HPDE6-E6E7 (cell line): ENCODE measurements around the gene MAP3K4.
A peak's percentile ranks its signal among the peaks of the same experiment; 100 is the strongest.
"Not testable (repeated sequence)": the region's sequence is repeated elsewhere in the genome, so short reads cannot be mapped to it uniquely, and the experiment has no call there.

Experiments used
- DNase-seq: peaks from one replicate; pipeline ENCODE4 v3.0.0; 2011; ENCODE audit warnings: missing footprints; ENCODE audit errors: extremely low spot score

Gene MAP3K4

DNA sequence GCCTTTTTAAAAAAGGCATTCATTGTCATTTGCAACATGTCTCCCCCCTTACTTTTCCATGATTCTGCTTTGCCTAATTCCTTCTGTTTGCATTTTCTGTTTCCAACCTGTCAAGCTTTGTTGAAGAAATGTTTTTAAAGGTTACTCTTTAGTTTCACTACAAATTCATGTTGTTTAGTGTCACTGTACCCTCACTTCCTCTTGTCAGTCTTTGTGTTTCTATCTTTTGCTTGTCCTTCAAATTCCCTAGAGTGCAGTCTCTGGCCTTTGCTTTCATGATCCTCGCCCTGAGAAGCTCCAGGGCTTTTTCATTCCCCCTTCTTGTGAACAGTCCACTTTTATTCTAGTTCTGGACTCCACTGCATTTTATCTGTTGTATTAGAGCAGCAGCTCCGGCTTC, 90.6 kb downstream of the MAP3K4 start:
- DNase-seq = no peak

DNA sequence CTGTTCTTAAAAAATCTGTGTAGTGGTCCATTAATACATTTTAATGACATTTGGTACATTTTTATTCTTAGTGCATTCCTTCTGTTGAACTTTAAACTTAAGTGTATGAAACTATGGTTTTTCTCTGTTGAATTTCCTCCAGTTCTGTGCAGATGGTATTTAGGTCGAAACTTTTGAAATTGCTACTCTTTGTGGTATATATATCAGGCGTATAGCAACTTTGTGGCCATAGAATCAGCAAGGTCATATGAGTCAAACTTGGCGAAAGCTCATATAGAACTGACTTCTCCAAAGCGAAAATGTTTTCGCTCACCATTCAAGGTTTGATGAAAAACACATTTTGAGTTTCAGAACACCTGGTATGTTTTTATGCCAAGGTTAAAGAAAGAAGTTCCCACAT, 93.7 kb downstream of the MAP3K4 start:
- DNase-seq = no peak

DNA sequence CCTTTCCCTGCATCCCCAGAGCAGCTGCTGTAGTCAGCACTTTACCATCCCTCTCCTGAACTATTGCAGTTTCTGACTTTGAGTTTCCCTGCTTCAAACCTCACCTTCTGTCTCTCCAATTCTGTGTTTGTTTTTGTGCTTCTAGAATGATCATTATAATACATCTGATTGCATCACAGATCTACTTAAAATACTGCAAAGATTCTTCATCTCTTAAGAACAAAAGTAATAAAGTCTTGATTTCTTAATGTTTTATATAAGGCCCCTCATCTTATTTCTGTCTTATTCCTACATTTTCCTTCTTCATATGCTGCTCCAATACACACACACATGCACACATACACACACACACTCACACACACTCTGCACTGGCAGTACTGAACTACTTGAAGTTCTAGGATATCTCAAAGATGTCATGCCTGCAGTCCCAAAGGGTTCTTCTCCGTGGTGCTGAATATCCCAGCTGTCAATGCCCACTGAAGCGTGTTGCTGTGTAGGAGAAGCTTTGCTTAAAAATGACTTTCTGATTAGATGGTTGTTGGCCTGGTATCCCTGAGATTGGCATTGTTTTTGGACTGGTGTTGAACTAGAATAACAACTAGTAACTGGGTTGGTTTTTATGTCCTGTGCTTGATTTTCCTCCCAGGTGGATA, 97.2 kb downstream of the MAP3K4 start:
- no peak for DNase-seq

DNA sequence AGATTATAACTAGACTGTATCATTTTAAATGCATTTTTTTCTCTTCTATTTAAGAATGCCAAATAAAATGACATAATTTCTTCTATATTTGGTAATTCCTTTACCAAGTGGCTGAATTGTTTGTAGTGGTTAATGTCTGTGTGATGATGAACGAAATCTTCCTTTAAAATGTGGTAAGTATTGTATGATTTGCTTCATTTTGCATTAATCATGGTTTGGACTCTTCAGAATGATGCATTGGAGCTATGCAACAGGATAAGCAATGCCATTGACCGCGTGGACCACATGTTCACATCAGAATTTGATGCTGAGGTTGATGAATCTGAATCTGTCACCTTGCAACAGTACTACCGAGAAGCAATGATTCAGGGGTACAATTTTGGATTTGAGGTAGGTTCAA, 99.6 kb downstream of the MAP3K4 start:
- no peak for DNase-seq

DNA sequence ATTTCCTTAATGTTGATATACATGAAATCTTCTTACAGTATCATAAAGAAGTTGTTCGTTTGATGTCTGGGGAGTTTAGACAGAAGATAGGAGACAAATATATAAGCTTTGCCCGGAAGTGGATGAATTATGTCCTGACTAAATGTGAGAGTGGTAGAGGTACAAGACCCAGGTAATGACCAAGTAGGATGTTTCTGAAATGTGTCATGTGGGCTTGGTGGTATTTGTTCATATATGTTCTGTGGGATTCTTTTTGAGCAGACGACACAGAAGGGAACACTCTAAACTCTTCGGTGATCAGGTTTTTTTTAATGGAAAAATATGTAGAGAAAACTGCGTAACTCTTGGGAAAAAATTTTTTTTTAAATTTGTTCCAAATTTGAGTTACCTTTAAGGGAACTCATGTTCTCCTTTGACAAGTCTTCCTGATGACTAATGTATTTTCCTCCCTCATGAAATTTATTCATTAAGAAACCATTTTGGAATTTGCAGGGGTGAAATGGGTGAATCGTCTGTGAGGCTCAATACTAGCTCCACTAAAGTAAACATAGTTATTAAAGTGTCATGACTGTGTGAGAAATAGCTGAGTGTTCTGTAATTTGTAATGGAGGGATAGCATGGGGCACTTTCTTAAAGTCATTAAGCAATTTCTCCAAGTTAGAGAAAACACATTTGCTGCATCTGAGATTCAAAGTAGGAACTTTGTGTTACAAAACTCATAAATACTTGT, 100.6 kb downstream of the MAP3K4 start:
- DNase-seq = no peak

DNA sequence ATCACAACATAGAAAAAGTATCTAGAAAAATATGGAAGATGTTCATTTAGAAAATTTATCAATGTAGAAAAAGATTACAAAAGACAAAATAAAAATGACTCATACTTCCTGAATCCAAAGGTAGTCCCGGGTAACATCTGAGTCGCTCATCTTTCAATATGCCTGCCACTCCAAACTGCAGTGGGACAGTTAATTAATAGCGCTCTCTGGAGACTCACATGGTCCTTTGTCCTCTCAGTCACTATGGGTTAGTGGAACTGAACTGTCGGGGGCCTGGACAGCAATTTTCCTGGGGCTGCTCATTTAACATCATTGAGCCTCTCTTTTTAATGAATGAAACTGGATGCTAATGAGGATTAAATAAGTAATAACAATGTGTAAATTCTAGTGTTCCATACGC, 103.4 kb downstream of the MAP3K4 start:
- peak; percentile 25 for DNase-seq

DNA sequence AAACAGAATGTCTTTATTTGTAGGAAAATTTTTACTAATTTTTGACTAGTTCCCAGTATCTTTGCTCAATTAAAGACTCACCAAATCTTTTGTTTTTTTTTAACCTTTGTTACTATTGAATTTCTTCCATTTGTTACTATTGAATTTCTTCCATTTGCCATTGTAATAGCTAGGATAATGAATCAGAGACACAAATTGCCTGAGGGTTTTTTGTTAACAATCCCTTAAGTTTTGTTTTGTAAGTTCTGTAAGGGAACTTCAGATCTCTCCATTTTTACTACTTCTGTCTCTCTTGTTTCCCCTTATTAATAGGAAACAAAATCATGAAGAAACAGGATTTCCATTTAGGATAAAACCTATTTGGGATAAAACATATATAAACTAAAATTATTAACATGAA, 104.3 kb downstream of the MAP3K4 start:
- no peak for DNase-seq

DNA sequence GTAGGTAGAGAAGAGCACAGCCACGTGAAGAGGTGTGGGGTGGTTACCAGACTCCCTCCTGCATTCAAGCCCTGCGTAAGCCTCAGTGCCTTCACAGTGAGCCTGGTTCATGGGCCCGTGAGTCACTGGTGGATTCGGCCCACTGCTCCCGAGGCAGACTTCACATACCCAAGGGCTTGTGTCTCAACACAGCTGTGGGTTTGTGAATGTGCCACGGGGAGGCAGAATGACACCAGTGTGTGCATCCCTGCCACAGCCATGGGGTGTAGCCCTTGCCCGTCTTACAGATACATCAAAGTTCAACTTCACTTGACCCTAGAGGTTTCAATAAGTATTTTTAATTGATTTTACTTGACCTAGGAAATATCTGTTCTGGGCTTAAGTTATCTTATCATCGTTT, 108.5 kb downstream of the MAP3K4 start:
- DNase-seq = no peak

DNA sequence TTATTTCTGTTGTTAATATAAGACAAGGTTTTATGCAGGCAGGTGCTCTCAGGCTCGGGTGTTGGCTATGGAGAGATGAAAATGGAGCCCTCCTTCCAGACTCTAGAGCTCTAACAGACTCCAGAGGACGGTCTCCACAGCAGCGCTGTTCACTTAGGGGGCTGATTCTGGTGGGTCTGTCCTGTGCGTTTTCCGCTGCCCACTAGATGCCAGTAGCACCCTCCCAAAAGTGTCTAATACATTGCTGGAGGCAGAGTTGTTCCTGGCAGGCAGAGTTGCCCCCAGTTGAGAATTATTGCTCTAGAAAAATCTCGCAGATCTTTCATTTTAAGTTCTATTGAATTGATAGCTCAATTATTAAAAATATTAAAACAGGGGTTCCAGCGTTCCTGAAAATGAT, 109.9 kb downstream of the MAP3K4 start:
- no peak for DNase-seq

DNA sequence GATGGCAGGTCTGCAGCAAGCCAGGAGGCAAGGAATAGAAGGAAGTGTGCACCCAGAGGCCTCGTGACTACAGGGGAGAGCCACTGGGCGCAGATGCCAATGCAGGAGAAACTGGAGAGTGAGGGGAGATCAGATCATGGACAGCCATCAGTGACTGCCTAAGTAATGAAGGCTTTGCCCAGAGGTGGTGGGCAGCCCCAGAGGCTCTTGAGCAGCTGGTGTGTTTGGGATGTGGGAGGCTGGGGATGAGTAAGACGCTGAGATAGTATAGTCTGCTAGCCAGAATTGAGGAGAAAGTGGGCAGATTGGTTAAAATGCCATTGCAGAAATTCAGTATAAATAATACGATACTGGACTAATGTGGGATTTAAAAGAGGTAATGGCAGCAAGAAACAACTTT, 111.9 kb downstream of the MAP3K4 start:
- no peak for DNase-seq

DNA sequence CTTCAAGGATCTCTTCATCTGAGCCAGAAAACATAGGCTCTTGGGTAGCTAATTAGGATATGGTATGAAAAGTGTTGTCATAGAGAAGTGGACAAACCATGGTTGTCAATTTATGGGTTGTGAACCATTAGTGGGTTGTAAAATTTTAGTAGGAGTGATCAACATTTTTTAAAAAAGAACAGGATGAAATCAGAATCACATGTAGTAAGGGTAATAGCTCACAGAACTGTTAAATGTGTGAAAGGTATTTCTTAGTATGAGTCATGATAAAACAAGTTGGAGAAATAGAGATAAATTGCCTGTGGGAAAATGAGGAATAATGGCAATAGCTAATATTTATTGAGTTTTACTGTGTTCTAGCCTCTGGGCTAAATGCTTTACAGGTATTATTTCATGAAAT, 113.4 kb downstream of the MAP3K4 start:
- no peak for DNase-seq

DNA sequence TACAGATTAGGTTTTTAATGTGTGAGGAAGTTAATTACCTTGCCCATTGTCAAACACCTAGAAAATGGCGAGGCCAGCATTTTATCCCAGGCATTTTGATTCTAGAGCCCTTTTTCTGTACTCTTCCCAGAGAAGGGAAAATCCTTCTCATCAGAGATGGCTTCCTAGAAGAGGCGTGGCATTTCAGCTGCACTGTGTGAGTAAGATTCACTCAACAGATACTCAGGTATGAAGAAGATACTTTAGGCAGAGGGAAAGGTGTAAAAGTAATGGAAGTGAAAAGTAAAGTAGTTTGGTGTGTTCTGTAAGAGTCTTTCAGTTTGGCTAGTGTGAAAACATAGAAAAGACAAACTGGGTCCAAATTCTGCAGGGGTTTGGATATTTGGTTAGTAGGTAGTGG, 113.8 kb downstream of the MAP3K4 start:
- DNase-seq = no peak

DNA sequence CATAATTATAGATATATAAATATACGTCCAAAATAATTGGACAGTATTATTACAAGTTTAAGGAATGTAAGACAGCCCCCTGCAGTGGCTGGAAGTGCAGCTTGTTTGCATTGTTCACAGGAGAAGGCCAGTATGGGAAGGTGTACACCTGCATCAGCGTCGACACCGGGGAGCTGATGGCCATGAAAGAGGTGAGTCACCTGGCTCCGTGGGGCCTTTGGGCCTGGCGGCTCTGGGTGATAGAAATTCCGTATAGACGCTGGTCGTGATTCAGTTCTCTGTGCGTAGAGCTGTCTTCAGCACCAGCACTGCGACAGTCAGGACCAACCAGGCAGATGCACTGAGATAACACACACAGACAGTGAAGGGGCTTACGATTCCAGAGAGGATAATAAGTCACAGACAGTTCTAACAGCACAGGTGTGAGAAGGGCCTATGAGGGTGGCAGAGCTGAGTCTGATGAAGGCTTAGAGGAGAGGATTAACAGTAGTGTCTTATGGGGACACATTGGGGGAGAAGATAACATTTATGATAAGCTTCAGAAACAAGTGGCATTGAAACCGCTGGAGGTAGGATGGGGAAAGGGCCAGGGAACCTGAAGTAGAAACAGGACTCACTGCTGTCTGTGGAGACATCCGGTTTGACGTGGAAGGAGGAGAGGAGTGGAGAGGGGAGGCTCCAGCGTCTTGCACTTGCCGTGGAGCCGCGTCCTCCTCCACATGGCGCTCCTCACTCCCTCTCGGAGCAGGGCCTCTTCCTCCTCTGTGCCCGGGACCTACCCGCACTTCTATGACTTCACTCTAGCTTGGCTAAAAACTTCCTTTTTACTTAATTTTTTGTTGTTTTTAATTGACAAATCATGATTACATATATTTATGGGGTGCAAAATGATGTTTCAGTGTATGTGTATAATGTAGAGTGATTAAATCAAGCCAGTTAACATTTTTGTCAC, 116.5 kb downstream of the MAP3K4 start:
- DNase-seq = no peak

DNA sequence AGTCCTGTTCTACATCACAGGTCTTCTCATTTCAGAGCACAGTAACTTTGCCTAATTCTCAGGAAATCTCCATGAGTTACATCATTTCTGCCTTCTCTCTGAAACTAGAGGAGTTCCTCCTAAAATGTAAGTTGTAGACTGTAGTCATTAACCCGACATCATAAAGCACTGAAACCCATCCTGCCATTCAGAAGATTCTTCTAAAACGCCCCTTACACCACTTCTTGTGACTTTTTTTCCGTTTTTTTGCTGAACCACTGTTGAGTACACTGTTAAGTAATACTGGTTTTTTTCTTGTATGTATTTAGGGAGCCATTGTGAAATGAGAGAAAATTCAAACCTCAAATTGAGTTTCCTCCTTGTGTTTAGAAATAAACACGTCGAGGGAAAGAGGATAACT, 117.3 kb downstream of the MAP3K4 start:
- DNase-seq = no peak

DNA sequence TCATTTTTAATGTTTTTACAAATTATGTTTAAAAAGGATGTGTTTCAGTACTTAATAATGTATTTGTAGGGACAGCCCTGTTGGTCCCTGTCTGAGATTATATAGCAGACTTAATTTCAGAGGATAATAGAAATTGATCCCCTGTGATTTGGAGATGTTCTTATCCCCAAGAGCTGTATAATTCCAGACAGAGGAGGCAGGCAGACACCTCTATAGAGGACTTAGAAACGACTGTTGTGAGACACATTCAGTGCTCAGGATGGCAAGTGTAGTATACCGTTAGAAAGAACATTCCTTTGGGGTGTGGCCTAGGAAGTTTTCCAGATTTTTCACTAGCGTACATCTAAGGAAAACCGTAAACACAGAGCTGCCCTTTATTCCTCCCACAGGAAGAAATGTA, 117.8 kb downstream of the MAP3K4 start:
- DNase-seq = no peak

DNA sequence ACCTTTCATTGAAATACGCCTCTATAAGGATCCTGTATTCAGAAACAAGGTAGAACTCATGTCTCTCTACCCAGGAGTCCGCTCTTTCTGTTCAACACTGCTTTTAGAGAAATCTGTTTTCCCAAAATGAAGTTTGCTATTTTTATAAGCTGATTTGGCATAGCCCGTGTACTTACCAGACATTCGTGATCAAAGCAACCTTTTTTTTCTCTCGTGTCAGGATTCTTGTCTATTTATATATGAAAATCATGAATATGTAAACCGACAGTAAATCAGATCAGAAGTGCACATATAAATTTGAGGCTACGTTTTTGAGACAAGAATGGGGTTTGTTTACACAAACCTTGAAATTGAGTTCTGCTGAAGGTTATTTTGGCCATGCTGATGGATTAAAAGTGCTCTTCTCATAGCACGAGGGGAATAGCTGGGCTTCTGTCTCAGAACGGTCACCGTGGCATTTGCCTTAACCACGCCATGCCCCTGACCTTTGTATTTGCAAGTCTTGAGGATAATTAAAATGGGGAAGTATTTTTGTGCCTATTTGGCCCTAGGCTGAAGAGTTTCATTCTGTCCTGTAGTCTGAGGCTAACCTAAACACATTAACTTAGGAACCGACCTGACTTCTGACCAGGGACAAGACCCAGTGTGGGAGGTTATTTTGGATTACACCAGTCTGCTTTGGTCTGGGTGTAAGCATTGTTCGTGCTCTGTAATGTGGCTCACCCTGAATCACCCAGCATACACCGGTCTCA, 118.6 kb downstream of the MAP3K4 start:
- DNase-seq = no peak

DNA sequence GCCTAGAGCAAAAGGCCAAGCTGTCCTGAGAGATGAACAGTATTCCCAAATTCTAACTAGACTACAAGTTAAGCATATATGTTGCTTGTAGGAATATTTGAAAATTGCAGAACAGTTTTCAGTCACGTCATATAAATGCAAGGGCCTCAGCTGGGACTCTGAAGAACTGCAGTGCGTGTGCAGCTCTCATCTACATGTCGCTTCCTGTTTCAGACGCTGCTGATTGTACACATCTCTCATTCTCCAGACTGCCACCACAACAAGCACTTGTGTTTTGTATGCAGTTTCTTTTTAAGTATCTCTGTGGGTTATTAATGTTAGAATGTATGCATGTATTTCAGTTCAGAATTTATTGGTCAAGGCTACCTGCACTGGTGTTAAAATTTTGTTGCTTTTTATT, 119.7 kb downstream of the MAP3K4 start:
- DNase-seq = no peak

DNA sequence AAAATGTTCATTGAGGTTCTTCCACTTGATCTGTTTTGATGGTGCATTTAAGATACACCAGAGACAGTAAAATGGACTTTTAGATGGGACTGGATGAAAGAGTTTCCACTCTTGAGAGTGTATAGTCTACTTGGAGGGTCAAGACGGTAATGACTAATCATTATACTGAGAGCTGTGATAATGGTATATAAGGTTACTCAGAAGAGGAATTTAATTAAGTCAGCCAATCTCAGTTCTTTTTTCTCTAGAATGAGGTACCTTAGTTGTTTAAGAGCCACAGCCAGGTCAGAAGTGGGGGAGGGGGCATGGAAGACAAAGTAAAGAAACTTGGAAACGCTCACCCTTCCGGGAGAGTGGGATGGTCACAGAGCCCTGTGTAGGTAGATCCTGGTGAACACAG, 123.9 kb downstream of the MAP3K4 start:
- DNase-seq = no peak

DNA sequence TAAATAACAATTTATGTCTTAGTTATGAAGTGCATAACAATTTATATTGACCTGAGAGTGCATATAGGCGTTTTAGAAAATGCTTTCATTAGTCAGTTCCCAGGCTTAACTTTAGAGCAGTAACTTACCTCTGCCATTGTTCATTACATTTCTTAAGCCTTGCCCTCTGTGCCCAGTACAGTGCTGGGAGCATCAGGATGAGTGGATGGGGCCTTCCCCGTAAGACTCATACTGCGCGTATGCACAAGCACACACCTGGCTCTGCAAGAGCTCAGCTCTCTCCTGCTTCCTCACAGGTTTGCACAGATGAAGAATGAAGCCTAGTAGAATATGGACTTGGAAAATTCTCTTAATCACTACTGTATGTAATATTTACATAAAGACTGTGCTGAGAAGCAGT, 125.0 kb downstream of the MAP3K4 start:
- DNase-seq = no peak

DNA sequence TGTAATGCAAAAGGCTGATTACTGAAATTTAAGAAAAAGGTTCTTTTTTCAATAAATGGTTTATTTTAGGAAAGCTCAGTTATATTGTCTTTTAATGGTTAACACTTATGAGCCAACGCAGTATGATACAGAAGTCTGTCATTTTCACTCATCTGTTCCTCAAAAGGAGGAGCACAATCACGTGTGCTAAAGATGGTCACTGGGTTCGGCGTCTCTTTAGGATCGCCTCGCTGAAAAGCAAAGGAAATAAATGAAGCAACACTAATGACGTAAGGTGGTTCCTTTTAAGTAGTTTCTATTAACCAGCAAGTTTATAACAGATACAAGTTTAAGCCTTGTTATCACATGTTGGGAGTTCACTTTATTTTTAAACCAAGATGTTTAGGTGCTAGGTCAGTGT, 125.7 kb downstream of the MAP3K4 start:
- no peak for DNase-seq

DNA sequence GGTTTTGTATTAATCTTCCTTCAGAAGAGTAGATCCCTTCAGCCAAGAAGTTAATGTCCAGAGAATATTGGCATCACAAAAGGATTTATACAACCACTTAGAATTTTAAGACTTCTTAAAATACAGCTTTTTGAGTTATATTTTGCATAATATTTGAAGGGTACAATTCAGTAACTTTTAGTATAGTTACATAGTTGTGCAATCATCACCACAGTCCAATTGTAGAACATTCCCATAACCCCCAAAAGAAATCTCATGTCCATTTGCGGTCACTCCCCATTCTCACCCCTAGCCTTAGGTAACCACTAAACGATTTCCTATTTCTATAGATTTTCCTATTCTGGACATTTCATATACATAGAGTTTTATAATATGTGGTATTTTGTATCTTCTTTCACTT, 126.4 kb downstream of the MAP3K4 start:
- no peak for DNase-seq

DNA sequence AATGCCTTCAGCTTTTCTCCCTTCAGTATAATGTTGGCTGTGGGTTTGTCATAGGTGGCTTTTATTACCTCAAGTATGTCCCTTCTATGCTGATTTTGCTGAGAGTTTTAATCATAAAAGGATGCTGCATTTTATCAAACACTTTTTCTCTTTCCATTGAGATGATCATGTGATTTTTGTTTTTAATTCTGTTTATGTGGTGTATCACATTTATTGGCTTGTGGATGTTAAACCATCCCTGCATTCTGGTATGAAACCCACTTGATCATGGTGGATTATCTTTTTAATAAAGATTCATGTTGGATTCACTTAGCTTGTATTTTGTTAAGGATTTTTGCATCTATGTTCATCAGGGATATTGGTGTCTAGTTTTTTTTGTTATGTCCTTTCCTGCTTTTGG, 131.8 kb downstream of the MAP3K4 start:
- not testable (repeated sequence) for DNase-seq
